H9 (cell line): ENCODE data around the gene MYLK3. TPM values are rescaled to one million over a fixed set of nuclear protein-coding genes. Genes with fewer than 3 reads are reported as not detected.

Experiments
- DNase-seq: peaks from one replicate; pipeline ENCODE4 v3.0.0-alpha.2; 2017
- H2AFZ ChIP-seq: one replicate; pipeline ENCODE4 v1.6.1; 2013; ENCODE audit warnings: mild to moderate bottlenecking, low read length, control low read depth, moderate library complexity
- H2AK5ac ChIP-seq: 2 replicates; pipeline ENCODE4 v1.6.1; 2013; ENCODE audit warnings: low read length, control low read depth, mixed read lengths; ENCODE audit not compliant: insufficient read length
- H2BK120ac ChIP-seq: one replicate; pipeline ENCODE4 v1.6.1; 2013; ENCODE audit warnings: low read depth, mild to moderate bottlenecking, low read length, control low read depth, inconsistent platforms; ENCODE audit not compliant: poor library complexity, severe bottlenecking
- H2BK12ac ChIP-seq: 2 replicates; pipeline ENCODE4 v1.6.1; 2013; ENCODE audit warnings: low read length, control low read depth, mixed read lengths, low read depth; ENCODE audit not compliant: insufficient read length
- H2BK15ac ChIP-seq: 2 replicates; pipeline ENCODE4 v1.6.1; 2013; ENCODE audit warnings: low read depth, low read length, control low read depth
- H2BK20ac ChIP-seq: one replicate; pipeline ENCODE4 v1.6.1; 2013; ENCODE audit warnings: low read depth, mild to moderate bottlenecking, low read length, control low read depth, inconsistent platforms; ENCODE audit not compliant: poor library complexity, severe bottlenecking
- H2BK5ac ChIP-seq: 2 replicates; pipeline ENCODE4 v1.6.1; 2013; ENCODE audit warnings: low read length, control low read depth, mixed read lengths; ENCODE audit not compliant: insufficient read length
- H3K14ac ChIP-seq: 2 replicates; pipeline ENCODE4 v1.6.1; 2013; ENCODE audit warnings: low read length, control low read depth; ENCODE audit not compliant: insufficient read depth
- H3K18ac ChIP-seq: 2 replicates; pipeline ENCODE4 v1.6.1; 2013; ENCODE audit warnings: low read depth, mild to moderate bottlenecking, mixed read lengths, low read length, control low read depth; ENCODE audit not compliant: insufficient read length
- H3K23ac ChIP-seq: 2 replicates; pipeline ENCODE4 v1.6.1; 2013; ENCODE audit warnings: low read length, control low read depth, mixed read lengths, low read depth; ENCODE audit not compliant: insufficient read length
- H3K23me2 ChIP-seq: 2 replicates; pipeline ENCODE4 v1.6.1; 2013; ENCODE audit warnings: low read depth, mild to moderate bottlenecking, mixed read lengths, low read length, control low read depth; ENCODE audit not compliant: insufficient read length, poor library complexity, severe bottlenecking
- H3K27ac ChIP-seq: 2 replicates; pipeline ENCODE4 v1.5.1; 2013; ENCODE audit warnings: low read length, control low read depth, mixed read lengths, low read depth; ENCODE audit not compliant: insufficient read length
- H3K27me3 ChIP-seq: 2 replicates; pipeline ENCODE4 v1.6.1; 2013; ENCODE audit warnings: low read length, control low read depth, inconsistent platforms; ENCODE audit not compliant: insufficient read depth
- H3K4ac ChIP-seq: 2 replicates; pipeline ENCODE4 v1.6.1; 2013; ENCODE audit warnings: low read depth, mild to moderate bottlenecking, control low read depth, inconsistent platforms, low read length, moderate library complexity
- H3K4me1 ChIP-seq: 2 replicates; pipeline ENCODE4 v1.6.1; 2013; ENCODE audit warnings: low read length, control low read depth, inconsistent platforms; ENCODE audit not compliant: insufficient read depth
- H3K4me2 ChIP-seq: 2 replicates; pipeline ENCODE4 v1.6.1; 2013; ENCODE audit warnings: low read length, control low read depth, mixed read lengths; ENCODE audit not compliant: insufficient read length, insufficient read depth
- H3K56ac ChIP-seq: 2 replicates; pipeline ENCODE4 v1.6.1; 2013; ENCODE audit warnings: low read depth, mild to moderate bottlenecking, mixed read lengths, low read length, control low read depth; ENCODE audit not compliant: insufficient read length
- H3K79me1 ChIP-seq: 2 replicates; pipeline ENCODE4 v1.6.1; 2013; ENCODE audit warnings: low read depth, mild to moderate bottlenecking, moderate library complexity, low read length, control low read depth, inconsistent platforms; ENCODE audit not compliant: insufficient read depth, poor library complexity, severe bottlenecking
- H3K79me2 ChIP-seq: 2 replicates; pipeline ENCODE4 v1.6.1; 2013; ENCODE audit warnings: low read length, control low read depth, inconsistent platforms; ENCODE audit not compliant: insufficient read depth
- H3K9ac ChIP-seq: 2 replicates; pipeline ENCODE4 v1.6.1; 2013; ENCODE audit warnings: low read length, control low read depth, mixed read lengths; ENCODE audit not compliant: insufficient read length; ENCODE audit errors: extremely low read depth
- H3K9me3 ChIP-seq: one replicate; pipeline ENCODE4 v1.6.1; 2013; ENCODE audit warnings: low read depth, low read length, inconsistent platforms; ENCODE audit not compliant: control insufficient read depth
- H3T11ph ChIP-seq: one replicate; pipeline ENCODE4 v1.6.1; 2013; ENCODE audit warnings: mild to moderate bottlenecking, low read length, control low read depth, inconsistent platforms
- H4K20me1 ChIP-seq: one replicate; pipeline ENCODE4 v1.6.1; 2013; ENCODE audit not compliant: control insufficient read depth, insufficient read length, insufficient read depth
- H4K5ac ChIP-seq: 2 replicates; pipeline ENCODE4 v1.6.1; 2013; ENCODE audit warnings: low read depth, mild to moderate bottlenecking, mixed read lengths, low read length, control low read depth; ENCODE audit not compliant: insufficient read length
- H4K8ac ChIP-seq: replicated peaks from 2 replicates; pipeline ENCODE4 v1.6.1; 2013; ENCODE audit warnings: low read length, control low read depth, mixed read lengths, low read depth; ENCODE audit not compliant: insufficient read length
- H4K91ac ChIP-seq: 2 replicates; pipeline ENCODE4 v1.6.1; 2013; ENCODE audit warnings: low read depth, mild to moderate bottlenecking, moderate library complexity, mixed read lengths, low read length, control low read depth; ENCODE audit not compliant: insufficient read length
- H3K27ac Mint-ChIP-seq, 3 experiments: 2 replicates in 2 of 3; 3 replicates in 1 of 3; pipeline ENCODE4 v1.8.0; 2020 to 2021; ENCODE audit warnings: mixed read lengths in 3 of 3, mild to moderate bottlenecking in 1 of 3, moderate library complexity in 1 of 3
- H3K27me3 Mint-ChIP-seq: 2 replicates; pipeline ENCODE4 v1.8.0; 2021; ENCODE audit warnings: low read depth, mild to moderate bottlenecking, moderate library complexity, mixed read lengths
- H3K36me3 Mint-ChIP-seq, 3 experiments: 2 replicates in 2 of 3; 3 replicates in 1 of 3; pipeline ENCODE4 v1.8.0; 2020 to 2021; ENCODE audit warnings: low read depth in 3 of 3, mixed read lengths in 3 of 3; ENCODE audit not compliant: insufficient read depth in 1 of 3
- H3K4me1 Mint-ChIP-seq, 2 experiments: 2 replicates each; pipeline ENCODE4 v1.8.0; 2020; ENCODE audit warnings: mixed read lengths in 2 of 2
- H3K4me3 Mint-ChIP-seq, 2 experiments: 2 replicates in 1 of 2; 3 replicates in 1 of 2; pipeline ENCODE4 v1.8.0; 2020 to 2021; ENCODE audit warnings: mild to moderate bottlenecking in 2 of 2, mixed read lengths in 2 of 2, moderate library complexity in 1 of 2
- H3K9me3 Mint-ChIP-seq, 2 experiments: 2 replicates in 1 of 2; 3 replicates in 1 of 2; pipeline ENCODE4 v1.8.0; 2020; ENCODE audit warnings: mild to moderate bottlenecking in 2 of 2, mixed read lengths in 2 of 2, moderate library complexity in 1 of 2
- CTCF ChIP-seq: fragments of 200-600 bp; sonication (generic); conservative IDR thresholded peaks from 3 replicates; pipeline ENCODE4 v1.8.0; 2021; ENCODE audit warnings: antibody characterized with exemption, mild to moderate bottlenecking
- WGBS: extraction: QIAGEN DNeasy Blood & Tissue Kit; methylation state at CpG from one replicate; pipeline ENCODE4 v1.1.7; 2013; ENCODE audit warnings: missing lambda C conversion rate, low lambda C conversion rate, mixed read lengths; ENCODE audit not compliant: insufficient read length; ENCODE audit errors: extremely low coverage; 5-methylcytosine and 5-hydroxymethylcytosine counted together
- total RNA-seq: library from RNA; stranded (reverse); gene quantifications from 2 replicates; pipeline ENCODE4 v1.2.1, GENCODE V29; 2021

Gene MYLK3
- total RNA-seq, 1 experiment from 2014 or later = 0.90 TPM

GRCh38 chr16:46715769-46716305 lies 32.3 kb downstream of the MYLK3 start:
- Histone ChIP-seq H2AFZ (no peak overlapping the region), H2AK5ac (no peak overlapping the region), H2BK20ac (no peak overlapping the region), H2BK5ac (no peak overlapping the region), H2BK15ac (no peak overlapping the region), H2BK120ac (no peak overlapping the region), H3K4ac (no peak overlapping the region), H3K79me1 (no peaks in the 10 kb centered on the region), H3K18ac (no peak overlapping the region), H3K27ac (no peak overlapping the region), H3K56ac (no peak overlapping the region), H3K23ac (no peak overlapping the region), H3K27me3 (no peaks in the 10 kb centered on the region), H4K20me1 (no peaks in the 10 kb centered on the region), H3T11ph (no peak overlapping the region), H3K23me2 (no peaks in the 10 kb centered on the region), H2BK12ac (no peak overlapping the region), H4K91ac (no peak overlapping the region), H3K9me3 (no peaks in the 10 kb centered on the region), H3K4me1 (no peaks in the 10 kb centered on the region), H3K14ac (no peak overlapping the region), H3K4me2 (no peak overlapping the region), H4K5ac (no peak overlapping the region), H3K9ac (no peak overlapping the region), H4K8ac (no peak overlapping the region), H3K79me2 (no peaks in the 10 kb centered on the region)
- Mint-ChIP-seq H3K4me3 (no peak overlapping the region), H3K27me3 (no peaks in the 10 kb centered on the region), H3K9me3 (no peaks in the 10 kb centered on the region), H3K4me1 (no peaks in the 10 kb centered on the region), H3K27ac (no peak overlapping the region; a peak in 1 of 7 replicates), H3K36me3 (no peaks in the 10 kb centered on the region)
- no peak for TF ChIP-seq CTCF
- DNase-seq = no peak
- no CpG with 5 or more reads among the region's 6 CpGs for WGBS
